HG03460 (cell line): ENCODE data around the gene IRS1.

ENCODE experiments used
- ATAC-seq: cut with Tn5 transposase; IDR thresholded peaks from one replicate; pipeline ENCODE4 v1.9.1; 2021; ENCODE audit not compliant: unreplicated experiment

IRS1 gene

GRCh38 chr2:226791487-226792081 lies 8.0 kb downstream of the IRS1 start:
- peak; percentile 98 for ATAC-seq

- ATAC-seq: peak; percentile 55
These were observed 8.5 kb downstream of the IRS1 start for GRCh38 chr2:226791056-226791486.

DNA sequence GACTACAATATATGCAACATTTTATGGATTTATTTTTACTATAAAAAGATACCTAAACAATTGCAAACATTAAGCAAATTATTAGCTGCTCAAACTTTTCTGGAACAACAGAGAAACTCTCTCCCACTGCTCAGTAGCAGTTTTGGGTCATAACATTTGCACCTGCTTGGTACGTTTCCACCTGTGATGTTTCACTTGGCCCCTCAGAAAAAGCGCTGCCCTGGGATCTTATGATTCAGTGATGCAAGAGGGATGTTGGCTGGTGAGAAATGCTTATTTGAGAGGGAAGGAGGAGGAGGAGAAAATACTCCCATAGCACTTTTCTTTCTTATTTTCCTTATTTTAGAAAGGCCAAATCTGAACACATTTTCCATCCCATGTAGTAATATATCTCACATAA lies 9.2 kb downstream of the IRS1 start:
- no peak for ATAC-seq

DNA sequence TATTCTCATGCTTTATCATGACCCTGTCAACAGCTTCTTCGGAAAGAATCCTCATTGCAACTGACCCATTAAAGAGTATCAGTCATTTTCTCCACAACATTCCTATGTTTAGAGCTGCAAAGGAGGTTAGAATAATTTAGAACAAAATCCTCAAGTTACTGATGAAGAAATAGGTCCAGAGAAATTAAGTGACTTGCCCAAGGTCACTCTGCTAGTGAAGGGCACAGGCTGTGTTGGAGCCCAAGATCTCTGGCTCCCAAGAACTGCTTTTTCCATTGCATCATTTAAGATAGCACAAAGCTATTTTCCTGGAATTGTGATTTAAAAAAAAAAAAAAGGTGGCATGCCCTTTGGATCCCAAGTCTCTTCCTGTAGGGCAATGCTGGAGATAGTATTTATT lies 9.6 kb downstream of the IRS1 start:
- no peak for ATAC-seq

DNA sequence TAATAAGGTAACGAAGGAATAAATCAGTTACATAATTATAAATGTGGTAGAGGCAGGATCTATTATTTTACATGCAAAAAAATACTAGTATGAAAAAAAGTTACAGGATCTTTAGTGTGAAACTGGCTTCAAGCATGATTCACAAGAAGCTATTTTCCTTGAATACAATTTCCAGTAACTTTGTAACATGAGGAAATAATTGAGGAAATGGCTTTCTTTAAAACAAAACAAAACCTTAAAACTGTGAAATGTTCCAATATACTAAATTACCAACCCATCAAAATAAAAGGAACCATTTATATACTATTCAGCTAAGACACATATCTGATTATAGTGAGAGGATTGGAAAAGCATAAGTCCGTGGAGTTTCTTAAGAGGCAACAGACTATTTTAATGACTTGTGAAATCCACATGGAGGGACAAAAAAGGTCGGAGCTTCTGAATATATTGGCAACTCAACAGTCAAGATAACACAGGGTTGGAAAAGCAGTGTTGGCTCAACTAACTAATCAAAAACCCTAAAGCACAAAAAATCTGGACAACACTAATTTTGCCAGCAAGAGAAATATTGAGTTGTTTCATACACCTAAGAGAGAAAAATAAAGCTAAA lies 10.6 kb downstream of the IRS1 start:
- ATAC-seq: no peak

GRCh38 chr2:226788064-226788463 lies 11.6 kb downstream of the IRS1 start:
- ATAC-seq: no peak

DNA sequence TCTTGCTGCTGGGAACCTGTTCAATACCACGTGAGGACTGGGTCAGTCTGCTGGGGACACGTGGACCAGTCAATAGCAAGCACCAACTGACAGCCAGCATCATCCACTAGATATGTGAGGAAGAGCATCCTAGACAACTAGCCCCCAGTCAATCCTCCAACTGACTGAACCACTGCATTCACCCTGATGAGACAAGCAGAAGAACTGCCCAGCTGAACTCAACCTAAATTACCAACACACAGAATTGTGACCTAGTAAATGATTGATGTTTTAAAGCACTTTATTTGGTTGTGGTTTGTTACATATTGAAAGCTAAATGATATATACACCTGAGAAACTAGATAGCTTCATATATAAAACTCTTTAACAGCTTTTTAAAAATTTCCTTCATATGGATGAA lies 15.7 kb downstream of the IRS1 start:
- no peak for ATAC-seq

GRCh38 chr2:226782092-226782713 lies 17.4 kb downstream of the IRS1 start:
- ATAC-seq: no peak

- no peak for ATAC-seq
These were observed 19.2 kb downstream of the IRS1 start for GRCh38 chr2:226780431-226780830.

DNA sequence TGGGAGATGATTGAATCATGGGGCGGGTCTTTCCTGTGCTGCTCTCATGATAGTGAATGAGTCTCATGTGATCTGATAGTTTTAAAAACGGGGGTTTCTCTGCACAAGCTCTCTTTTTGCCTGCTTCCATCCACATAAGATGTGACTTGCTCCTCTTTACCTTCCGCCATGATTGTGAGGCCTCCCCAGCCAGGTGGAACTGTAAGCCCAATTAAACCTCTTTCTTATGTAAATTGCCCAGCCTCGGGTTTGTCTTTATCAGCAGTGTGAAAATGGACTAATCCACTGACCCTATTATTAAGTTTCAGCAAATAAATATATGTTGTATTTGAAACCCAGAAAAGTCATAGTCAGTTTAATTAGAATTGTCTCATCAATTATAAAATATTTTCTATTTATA lies 22.0 kb downstream of the IRS1 start:
- no peak for ATAC-seq

- no peak for ATAC-seq
These were observed 23.5 kb downstream of the IRS1 start for GRCh38 chr2:226776104-226776503.

DNA sequence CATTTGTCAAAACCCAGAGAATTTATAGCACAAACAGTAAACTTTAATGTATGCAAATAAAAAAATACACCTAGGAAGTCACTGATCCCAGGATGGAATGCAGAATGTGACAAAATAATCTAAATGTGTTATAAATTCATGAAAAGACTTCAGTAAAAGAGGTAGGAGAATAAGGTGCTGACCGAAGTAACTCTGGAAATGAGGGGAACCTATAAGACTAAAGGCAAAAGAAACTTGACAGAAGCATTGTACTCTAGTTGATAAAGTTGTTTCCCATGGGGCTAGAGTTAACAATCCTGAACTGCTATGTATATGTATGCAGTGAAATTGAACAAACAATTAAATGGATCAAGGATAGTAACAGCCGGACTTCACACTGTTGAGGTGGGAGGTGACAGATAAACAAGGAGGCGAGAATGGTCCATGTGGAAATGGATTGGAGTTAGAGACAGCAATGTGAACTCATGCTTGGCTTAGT lies 24.5 kb downstream of the IRS1 start:
- ATAC-seq: no peak

- ATAC-seq: peak; percentile 33
These were observed 26.3 kb downstream of the IRS1 start for GRCh38 chr2:226773291-226773690.

GRCh38 chr2:226772389-226773179 lies 27.0 kb downstream of the IRS1 start:
- peak; percentile 97 for ATAC-seq

GRCh38 chr2:226771067-226771466 lies 28.6 kb downstream of the IRS1 start:
- ATAC-seq: no peak

GRCh38 chr2:226767056-226767813 lies 32.4 kb downstream of the IRS1 start:
- no peak for ATAC-seq

GRCh38 chr2:226766352-226767055 lies 33.1 kb downstream of the IRS1 start:
- no peak for ATAC-seq

- ATAC-seq: no peak
These were observed 36.3 kb downstream of the IRS1 start for GRCh38 chr2:226763320-226763719.

DNA sequence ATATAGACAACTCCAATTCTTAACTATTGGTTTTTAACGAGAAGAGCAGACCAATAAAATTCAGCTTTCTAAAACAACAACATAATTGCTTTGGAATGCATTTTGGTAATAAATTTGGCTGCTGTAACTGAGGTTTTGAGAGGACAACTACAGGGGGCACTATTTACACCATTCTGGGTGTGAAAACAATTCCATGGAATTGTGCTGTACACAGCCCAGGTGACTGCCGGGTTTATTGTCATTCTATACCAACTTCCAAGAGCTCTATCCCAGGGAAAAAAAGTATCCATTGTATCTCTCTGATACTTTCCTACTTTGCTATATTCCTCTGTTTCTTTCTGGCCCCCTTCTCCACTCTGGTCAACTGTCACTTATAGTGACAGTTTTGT lies 38.4 kb downstream of the IRS1 start:
- no peak for ATAC-seq

- ATAC-seq: no peak
These were observed 39.0 kb downstream of the IRS1 start for GRCh38 chr2:226760412-226761194.
